Superior temporal gyrus (tissue), 1 donor: ENCODE measurements around the gene NUF2.
"Not testable (repeated sequence)": the region's sequence is repeated elsewhere in the genome, so short reads cannot be mapped to it uniquely, and the experiment has no call there.

ENCODE experiments used
- DNase-seq: peaks from one replicate; pipeline ENCODE4 v3.0.0-alpha.2; 2016; ENCODE audit errors: extremely low spot score

NUF2 gene

GRCh38 chr1:163321311-163322305 is at the start of gene NUF2:
TSS of gene NUF2 (plus strand) at chr1:163321954. CDS start at chr1:163326052, 4,098 bp downstream.
- peak; percentile 98 for DNase-seq

GRCh38 chr1:163273766-163274441 is 47.9 kb upstream of the NUF2 start:
- no peak for DNase-seq

- DNase-seq: no peak
Measured at GRCh38 chr1:163275222-163275621, 46.5 kb upstream of the NUF2 start.

GRCh38 chr1:163278602-163279001 is 43.2 kb upstream of the NUF2 start:
- no peak for DNase-seq

GRCh38 chr1:163284867-163285266 is 36.9 kb upstream of the NUF2 start:
- not testable (repeated sequence) for DNase-seq

- no peak for DNase-seq
Measured at GRCh38 chr1:163290025-163290640, 31.6 kb upstream of the NUF2 start.

- DNase-seq: no peak
Measured at GRCh38 chr1:163291461-163291860, 30.3 kb upstream of the NUF2 start.

GRCh38 chr1:163292153-163292552 is 29.6 kb upstream of the NUF2 start:
- DNase-seq: not testable (repeated sequence)

- DNase-seq: not testable (repeated sequence)
Measured at GRCh38 chr1:163293497-163293896, 28.3 kb upstream of the NUF2 start.

GRCh38 chr1:163295949-163296348 is 25.8 kb upstream of the NUF2 start:
- DNase-seq: no peak

- DNase-seq: no peak
Measured at GRCh38 chr1:163296504-163297263, 25.1 kb upstream of the NUF2 start.

GRCh38 chr1:163298365-163298764 is 23.4 kb upstream of the NUF2 start:
- no peak for DNase-seq

- DNase-seq: no peak
Measured at GRCh38 chr1:163300568-163300967, 21.2 kb upstream of the NUF2 start.

- no peak for DNase-seq
Measured at GRCh38 chr1:163303561-163303960, 18.2 kb upstream of the NUF2 start.

- no peak for DNase-seq
Measured at GRCh38 chr1:163305441-163305840, 16.3 kb upstream of the NUF2 start.

GRCh38 chr1:163307479-163308171 is 14.1 kb upstream of the NUF2 start:
- DNase-seq: no peak

GRCh38 chr1:163308811-163309210 is 12.9 kb upstream of the NUF2 start:
- no peak for DNase-seq

GRCh38 chr1:163315773-163316374 is 5.9 kb upstream of the NUF2 start:
- peak; percentile 83 for DNase-seq

GRCh38 chr1:163320891-163321290 is 863 bp upstream of the NUF2 start:
- no peak for DNase-seq

GRCh38 chr1:163323339-163323738 is 1.6 kb downstream of the NUF2 start:
- DNase-seq: not testable (repeated sequence)
